Glutamatergic neuron (in vitro differentiated cells): ENCODE data around the gene PFDN1. TPM values are rescaled to one million over a fixed set of nuclear protein-coding genes. Genes with fewer than 3 reads are reported as not detected.
"Not testable (repeated sequence)": the region's sequence is repeated elsewhere in the genome, so short reads cannot be mapped to it uniquely, and the experiment has no call there.

Source experiments
- DNase-seq: peaks from one replicate; pipeline ENCODE4 v3.0.0; 2022
- H3K27ac Mint-ChIP-seq: one replicate; pipeline ENCODE4 v1.8.0; 2020; ENCODE audit warnings: mild to moderate bottlenecking, mixed read lengths, inconsistent platforms; ENCODE audit not compliant: unreplicated experiment
- H3K27me3 Mint-ChIP-seq: one replicate; pipeline ENCODE4 v1.8.0; 2020; ENCODE audit warnings: mild to moderate bottlenecking, moderate library complexity, mixed read lengths, inconsistent platforms; ENCODE audit not compliant: unreplicated experiment
- H3K36me3 Mint-ChIP-seq: one replicate; pipeline ENCODE4 v1.8.0; 2020; ENCODE audit warnings: mild to moderate bottlenecking, mixed read lengths, inconsistent platforms; ENCODE audit not compliant: unreplicated experiment
- H3K4me1 Mint-ChIP-seq: one replicate; pipeline ENCODE4 v1.8.0; 2020; ENCODE audit warnings: mild to moderate bottlenecking, low read depth, mixed read lengths, inconsistent platforms; ENCODE audit not compliant: unreplicated experiment
- H3K4me3 Mint-ChIP-seq: one replicate; pipeline ENCODE4 v1.8.0; 2020; ENCODE audit warnings: mild to moderate bottlenecking, mixed read lengths, inconsistent platforms; ENCODE audit not compliant: unreplicated experiment
- H3K9me3 Mint-ChIP-seq: one replicate; pipeline ENCODE4 v1.8.0; 2020; ENCODE audit warnings: mild to moderate bottlenecking, moderate library complexity, mixed read lengths, inconsistent platforms; ENCODE audit not compliant: unreplicated experiment
- total RNA-seq: library from RNA; stranded (reverse); fragmentation: NEBNext Ultra II Directional; extraction: Animal tissue kit (Norgen Biotek cat#: 25700); gene quantifications from one replicate; pipeline ENCODE4 v1.2.1, GENCODE V29; 2021; ENCODE audit not compliant: unreplicated experiment
- TF ChIP-seq, protein P1 (sequence below): fragments of 200-600 bp; sonication (generic); IDR thresholded peaks from one replicate; pipeline ENCODE4 v1.5.0; 2021; ENCODE audit not compliant: partially characterized antibody, unreplicated experiment

Gene PFDN1
- total RNA-seq, 1 donor from 2014 or later: 67.7 TPM

DNA sequence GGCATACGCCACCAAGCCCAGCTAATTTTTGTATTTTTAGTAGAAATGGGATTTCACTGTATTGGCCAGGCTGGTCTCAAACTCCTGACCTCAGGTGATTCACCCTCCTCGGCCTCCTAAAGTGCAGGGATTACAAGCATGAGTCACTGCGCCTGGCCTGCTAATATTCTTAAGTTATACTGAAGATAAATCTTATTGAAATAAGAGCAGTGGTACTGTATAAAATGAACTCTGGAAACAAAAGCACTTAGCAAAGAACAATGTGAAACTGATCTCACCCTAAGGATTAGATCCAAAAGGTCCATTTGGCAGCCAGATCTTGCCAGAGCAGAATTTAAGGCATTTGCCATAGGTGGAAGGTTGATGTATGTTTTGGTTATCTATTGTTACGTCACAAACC is 100.8 kb downstream of the PFDN1 start:
- Mint-ChIP-seq H3K4me3 (no peak overlapping the region), H3K27me3 (peaks cover 5% of the 10 kb centered on the region), H3K4me1 (no peaks in the 10 kb centered on the region), H3K9me3 (no peaks in the 10 kb centered on the region), H3K36me3 (no peaks in the 10 kb centered on the region), H3K27ac (no peak overlapping the region)
- DNase-seq: no peak
- TF ChIP-seq, protein P1, sequence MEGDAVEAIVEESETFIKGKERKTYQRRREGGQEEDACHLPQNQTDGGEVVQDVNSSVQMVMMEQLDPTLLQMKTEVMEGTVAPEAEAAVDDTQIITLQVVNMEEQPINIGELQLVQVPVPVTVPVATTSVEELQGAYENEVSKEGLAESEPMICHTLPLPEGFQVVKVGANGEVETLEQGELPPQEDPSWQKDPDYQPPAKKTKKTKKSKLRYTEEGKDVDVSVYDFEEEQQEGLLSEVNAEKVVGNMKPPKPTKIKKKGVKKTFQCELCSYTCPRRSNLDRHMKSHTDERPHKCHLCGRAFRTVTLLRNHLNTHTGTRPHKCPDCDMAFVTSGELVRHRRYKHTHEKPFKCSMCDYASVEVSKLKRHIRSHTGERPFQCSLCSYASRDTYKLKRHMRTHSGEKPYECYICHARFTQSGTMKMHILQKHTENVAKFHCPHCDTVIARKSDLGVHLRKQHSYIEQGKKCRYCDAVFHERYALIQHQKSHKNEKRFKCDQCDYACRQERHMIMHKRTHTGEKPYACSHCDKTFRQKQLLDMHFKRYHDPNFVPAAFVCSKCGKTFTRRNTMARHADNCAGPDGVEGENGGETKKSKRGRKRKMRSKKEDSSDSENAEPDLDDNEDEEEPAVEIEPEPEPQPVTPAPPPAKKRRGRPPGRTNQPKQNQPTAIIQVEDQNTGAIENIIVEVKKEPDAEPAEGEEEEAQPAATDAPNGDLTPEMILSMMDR: no peak

DNA sequence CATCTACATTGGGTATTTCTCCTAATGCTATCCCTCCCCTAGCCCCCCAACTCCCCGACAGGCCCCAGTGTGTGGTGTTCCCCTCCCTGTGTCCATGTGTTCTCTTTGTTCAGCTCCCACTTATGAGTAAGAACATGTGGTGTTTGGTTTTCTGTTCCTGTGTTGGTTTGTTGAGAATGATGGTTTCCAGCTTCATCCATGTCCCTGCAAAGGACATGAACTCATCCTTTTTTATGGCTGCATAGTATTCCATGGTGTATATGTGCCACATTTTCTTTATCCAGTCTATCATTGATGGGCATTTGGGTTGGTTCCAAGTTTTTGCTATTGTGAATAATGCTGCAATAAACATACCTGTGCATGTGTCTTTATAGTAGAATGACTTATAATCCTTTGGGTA is 104.0 kb downstream of the PFDN1 start:
- H3K27me3 Mint-ChIP-seq, H3K36me3 Mint-ChIP-seq, H3K9me3 Mint-ChIP-seq, DNase-seq, H3K4me1 Mint-ChIP-seq, H3K4me3 Mint-ChIP-seq, H3K27ac Mint-ChIP-seq: not testable (repeated sequence)

DNA sequence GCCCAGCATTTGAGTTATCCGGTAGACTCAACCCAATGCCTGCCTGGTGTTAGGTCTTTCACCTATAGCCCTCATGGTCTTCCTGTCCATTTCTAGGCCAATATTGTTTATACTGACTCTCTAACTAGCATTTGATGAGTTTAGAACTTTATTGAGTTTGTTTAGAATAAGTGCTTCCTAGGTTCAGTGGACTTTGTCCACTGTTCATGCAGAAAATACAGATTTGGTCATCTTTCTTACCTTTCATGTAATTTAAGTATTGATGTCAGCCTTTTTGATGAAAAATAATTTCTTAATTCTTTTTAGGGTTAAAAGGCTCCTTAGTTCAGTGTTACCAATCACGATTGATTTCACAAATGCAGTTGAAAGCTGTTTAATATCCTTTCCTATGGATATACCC is 105.9 kb downstream of the PFDN1 start:
- no peak for DNase-seq
- TF ChIP-seq, protein P1: no peak
- Mint-ChIP-seq H3K9me3 (peaks cover 2% of the 10 kb centered on the region), H3K27me3 (peaks cover 4% of the 10 kb centered on the region), H3K4me1 (no peaks in the 10 kb centered on the region), H3K4me3 (no peak overlapping the region), H3K27ac (no peak overlapping the region), H3K36me3 (peaks cover 4% of the 10 kb centered on the region)

DNA sequence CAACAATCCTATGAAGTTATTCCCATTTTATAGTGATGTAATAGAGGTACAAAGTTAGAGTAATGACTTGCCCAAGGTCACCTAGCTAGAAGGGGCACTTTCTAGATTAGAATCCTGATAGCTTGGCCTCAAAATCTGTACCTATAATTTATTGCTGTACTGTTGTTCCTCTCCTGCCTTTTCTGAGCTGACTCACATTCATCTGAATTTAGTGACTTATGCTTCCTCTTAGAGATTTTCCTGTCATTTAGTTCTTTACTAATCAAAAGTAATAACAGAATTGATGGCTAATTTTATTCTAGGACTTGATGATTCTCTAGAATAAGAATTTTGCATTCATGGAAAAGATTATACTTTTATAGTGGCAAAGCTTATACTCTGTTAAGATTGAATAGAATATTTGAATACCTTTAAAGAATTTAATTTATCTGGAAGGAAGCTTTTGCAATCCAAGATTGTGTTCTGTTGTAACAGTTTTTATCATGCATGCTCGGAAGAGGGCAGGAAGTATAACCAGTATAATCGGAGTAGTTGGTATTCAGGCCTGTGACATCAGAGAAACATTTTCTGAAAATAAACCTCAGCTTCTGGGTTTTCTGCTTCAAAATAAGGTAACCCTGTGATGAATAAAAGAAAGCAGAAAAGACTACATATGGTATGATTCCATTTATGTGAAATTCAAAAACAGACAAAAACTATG is 106.6 kb downstream of the PFDN1 start:
- no peak for DNase-seq
- H3K4me1 Mint-ChIP-seq: peaks cover 3% of the 10 kb centered on the region
- no peak overlapping the region for H3K27ac Mint-ChIP-seq
- H3K36me3 Mint-ChIP-seq: peaks cover 4% of the 10 kb centered on the region
- TF ChIP-seq, protein P1: no peak
- peaks cover 2% of the 10 kb centered on the region for H3K9me3 Mint-ChIP-seq
- H3K27me3 Mint-ChIP-seq: peaks cover 4% of the 10 kb centered on the region
- no peak overlapping the region for H3K4me3 Mint-ChIP-seq

Other genes with a start within 250 kb of the PFDN1 start
- gene PURA, start 189.0 kb downstream of the PFDN1 start, total RNA-seq: 4.1 TPM
- gene IGIP, start 177.2 kb downstream of the PFDN1 start, total RNA-seq: 0.98 TPM
- 37.4 TPM for gene CYSTM1, start 127.9 kb downstream of the PFDN1 start, total RNA-seq
- gene HBEGF, start 43.5 kb upstream of the PFDN1 start, total RNA-seq: 2.5 TPM
- gene SLC4A9, start 57.1 kb upstream of the PFDN1 start, total RNA-seq: not detected
- 105 TPM for gene ANKHD1, start 98.7 kb upstream of the PFDN1 start, total RNA-seq
- 7.0 TPM for gene EIF4EBP3, start 244.6 kb upstream of the PFDN1 start, total RNA-seq